Transverse colon (tissue), 4 donors: ENCODE results near the gene CTRL. TPM values are rescaled to one million over a fixed set of nuclear protein-coding genes. Genes with fewer than 3 reads are reported as not detected.

Experiments
- DNase-seq: peaks from one replicate; pipeline ENCODE4 v3.0.0-alpha.2; 2019
- H3K27ac ChIP-seq, 4 donors: fragments of 200-600 bp; sonication (generic); 2 replicates each; pipeline ENCODE4 v1.5.1; 2016 to 2018; ENCODE audit warnings: inconsistent platforms in 4 of 4
- H3K27me3 ChIP-seq: fragments of 200-600 bp; sonication (generic); 2 replicates; pipeline ENCODE4 v1.5.1; 2017; ENCODE audit warnings: inconsistent platforms
- H3K36me3 ChIP-seq, 4 donors: fragments of 200-600 bp; sonication (generic); 2 replicates each; pipeline ENCODE4 v1.5.1; 2017 to 2019; ENCODE audit warnings: inconsistent platforms in 4 of 4
- H3K4me1 ChIP-seq, 4 donors: fragments of 200-600 bp; sonication (generic); 2 replicates each; pipeline ENCODE4 v1.5.1; 2017 to 2020; ENCODE audit warnings: inconsistent platforms in 4 of 4
- H3K4me3 ChIP-seq, 4 donors: fragments of 200-600 bp; sonication (generic); 1 replicate in 1 of 4; 2 replicates in 3 of 4; pipeline versions ENCODE4 v1.5.1 to v1.6.1; 2017 to 2019; ENCODE audit warnings: inconsistent platforms in 4 of 4
- H3K9me3 ChIP-seq, 2 donors: fragments of 200-600 bp; sonication (generic); 2 replicates each; pipeline ENCODE4 v1.5.1; 2017 to 2019; ENCODE audit warnings: inconsistent platforms in 2 of 2
- CTCF ChIP-seq, 5 experiments: fragments of 200-600 bp in 3 of 5; fragments of 450-650 bp in 2 of 5; sonication (generic) in 3 of 5; IDR thresholded peaks; 1 replicate in 2 of 5; 2 replicates in 3 of 5; pipeline ENCODE4 v1.5.1; 2016 to 2017; ENCODE audit warnings: antibody characterized with exemption in 5 of 5, inconsistent platforms in 3 of 5, mild to moderate bottlenecking in 2 of 5, moderate library complexity in 1 of 5
- EP300 ChIP-seq: sonication (generic); formaldehyde crosslinking; IDR thresholded peaks from one replicate; pipeline ENCODE4 v1.6.1; 2017; ENCODE audit warnings: antibody characterized with exemption, low read depth
- POLR2A ChIP-seq: fragments of 450-650 bp; IDR thresholded peaks from one replicate; pipeline ENCODE4 v1.6.1; 2016; ENCODE audit warnings: antibody characterized with exemption, mild to moderate bottlenecking, moderate library complexity
- POLR2AphosphoS5 ChIP-seq, 3 donors: sonication (generic); formaldehyde crosslinking; IDR thresholded peaks; one replicate each; pipeline ENCODE4 v1.6.1; 2016; ENCODE audit warnings: antibody characterized with exemption in 3 of 3
- WGBS, 2 donors: methylation state at CpG; one replicate each; pipeline ENCODE4 v1.1.5; 2018; ENCODE audit warnings: low coverage in 1 of 2; 5-methylcytosine and 5-hydroxymethylcytosine counted together
- in situ Hi-C, 4 donors: fragments of 200-750 bp; cut with MboI; loops; one replicate each; pipeline versions ENCODE4 v1.15.0 to v1.15.1; 2017; ENCODE audit warnings: low sequenced_read_pairs in 3 of 4, low pct_ligation_motif_present in 1 of 4, low pct_unique_long_range_greater_than_20kb in 1 of 4
- intact Hi-C: fragments of 100-400 bp; cut with DNase I; formaldehyde crosslinking; loops from one replicate; pipeline ENCODE4 v1.15.1; 2023; ENCODE audit warnings: low total_unique reads
- total RNA-seq, 4 donors: library from RNA; depleted of rRNA; stranded (reverse); fragments of >200 nt; gene quantifications; one replicate each; pipeline ENCODE4 v1.1.0, GENCODE V29; 2016

Gene CTRL
- total RNA-seq, 4 donors from 2014 or later, result 1.6 to 2.1 (median 1.6) TPM; not detected in 1

DNA sequence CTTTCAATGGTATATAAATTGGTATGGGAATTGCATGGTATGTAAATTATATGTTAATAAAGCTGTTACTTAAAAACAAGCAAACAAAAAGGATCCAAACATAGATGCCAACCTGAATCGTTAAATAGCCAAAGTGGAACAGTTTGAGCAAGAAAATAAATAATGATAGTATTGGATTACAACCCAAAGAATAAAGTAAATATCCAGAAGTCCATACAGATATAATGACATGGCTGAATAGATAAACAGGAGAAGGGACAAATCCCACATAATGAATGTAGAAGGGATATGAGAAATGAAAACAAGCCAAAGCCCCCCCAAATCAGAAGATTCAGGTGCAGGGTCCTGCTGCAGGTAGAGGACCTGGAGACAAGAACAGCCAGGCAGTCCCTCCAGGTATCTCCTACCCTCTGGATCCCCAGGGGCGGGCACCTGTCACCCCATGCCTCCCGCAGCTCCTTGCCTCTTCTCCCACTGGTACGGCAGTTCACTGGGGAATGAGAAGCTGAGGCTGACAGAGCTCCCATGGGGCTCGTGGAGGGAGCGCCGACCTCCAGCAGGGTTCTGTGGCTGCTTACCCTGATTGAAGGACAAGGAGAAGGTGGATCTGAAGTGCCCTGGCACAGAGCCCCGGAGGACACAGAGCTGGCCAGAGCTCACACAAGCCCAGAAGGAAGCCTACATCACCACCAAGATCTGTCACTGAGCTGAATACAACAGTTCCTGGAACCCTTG lies 22.1 kb upstream of the CTRL start:
- intact Hi-C loops, result no loop called here
- Histone ChIP-seq H3K9me3 (no peaks in the 10 kb centered on the region), H3K27me3 (no peaks in the 10 kb centered on the region), H3K36me3 (no peaks in the 10 kb centered on the region), H3K4me3 (no peak overlapping the region), H3K27ac (no peak overlapping the region), H3K4me1 (peaks cover 0 to 8% (median under 1%) of the 10 kb centered on the region in 4 donors)
- DNase-seq, result no peak
- in situ Hi-C loops, result no loop called here
- WGBS, 2 donors, result 82 to 83% methylated on average over 2 to 8 of the region's 8 CpGs
- no peak for TF ChIP-seq POLR2A
- TF ChIP-seq EP300, result no peak
- TF ChIP-seq CTCF (IDR thresholded peaks at IDR 0.05), result no peak
- no peak for TF ChIP-seq POLR2AphosphoS5 (IDR thresholded peaks at IDR 0.05)

- Histone ChIP-seq H3K27ac (peak overlapping the region in 3 of 4 donors; percentile 1 to 51 (median 5)), H3K4me3 (no peak overlapping the region), H3K9me3 (no peaks in the 10 kb centered on the region), H3K36me3 (no peaks in the 10 kb centered on the region), H3K27me3 (no peaks in the 10 kb centered on the region), H3K4me1 (peaks cover 0 to 8% (median 0%) of the 10 kb centered on the region in 4 donors)
- intact Hi-C loops, result no loop called here
- 68% methylated on average over 8 of the region's 12 CpGs; no CpG with 5 or more reads in 1 of the 2 donors for WGBS, 2 donors
- TF ChIP-seq CTCF (IDR thresholded peaks at IDR 0.05), result no peak
- TF ChIP-seq POLR2A, result no peak
- TF ChIP-seq POLR2AphosphoS5 (IDR thresholded peaks at IDR 0.05), result peak in 1 of 3 donors; percentile 8
- no peak for TF ChIP-seq EP300
- no peak for DNase-seq
- in situ Hi-C loops, result no loop called here
Observed at GRCh38 chr16:67951485-67951884, 19.8 kb upstream of the CTRL start.

DNA sequence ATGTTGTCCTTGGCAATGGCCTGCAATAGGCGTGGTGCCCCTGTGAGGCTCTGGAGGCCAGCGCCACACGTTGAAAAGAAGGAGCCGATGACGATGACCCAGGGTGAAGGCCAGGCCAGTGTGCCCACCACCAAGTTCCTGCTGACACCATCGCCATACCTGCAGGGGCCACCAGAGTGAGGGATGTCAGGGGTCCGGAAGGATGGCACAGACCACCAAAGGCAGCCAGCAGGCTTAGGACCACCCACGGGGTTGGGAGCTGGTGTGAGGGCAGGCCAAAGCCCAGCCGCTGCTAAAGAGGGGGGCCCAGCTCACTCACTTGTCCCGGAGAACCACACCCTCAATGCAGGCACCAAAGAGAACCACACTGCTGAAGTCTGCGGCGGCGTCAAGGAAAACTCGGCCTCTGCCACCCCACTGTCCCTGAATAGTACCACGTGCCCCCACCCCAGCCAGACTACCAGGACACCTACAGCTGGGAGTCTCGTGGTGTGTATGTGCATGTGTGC lies 18.7 kb upstream of the CTRL start:
- intact Hi-C loops, result no loop called here
- Histone ChIP-seq H3K9me3 (no peaks in the 10 kb centered on the region), H3K27me3 (no peaks in the 10 kb centered on the region), H3K27ac (no peak overlapping the region), H3K4me1 (peaks cover 0 to 8% (median 0%) of the 10 kb centered on the region in 4 donors), H3K4me3 (no peak overlapping the region), H3K36me3 (no peaks in the 10 kb centered on the region)
- TF ChIP-seq CTCF (IDR thresholded peaks at IDR 0.05) (no peak), POLR2A (no peak), EP300 (no peak), POLR2AphosphoS5 (IDR thresholded peaks at IDR 0.05) (no peak)
- DNase-seq, result no peak
- WGBS, 2 donors, result 63% methylated on average over 7 of the region's 16 CpGs; no CpG with 5 or more reads in 1 of the 2 donors
- in situ Hi-C loops, result no loop called here

DNA sequence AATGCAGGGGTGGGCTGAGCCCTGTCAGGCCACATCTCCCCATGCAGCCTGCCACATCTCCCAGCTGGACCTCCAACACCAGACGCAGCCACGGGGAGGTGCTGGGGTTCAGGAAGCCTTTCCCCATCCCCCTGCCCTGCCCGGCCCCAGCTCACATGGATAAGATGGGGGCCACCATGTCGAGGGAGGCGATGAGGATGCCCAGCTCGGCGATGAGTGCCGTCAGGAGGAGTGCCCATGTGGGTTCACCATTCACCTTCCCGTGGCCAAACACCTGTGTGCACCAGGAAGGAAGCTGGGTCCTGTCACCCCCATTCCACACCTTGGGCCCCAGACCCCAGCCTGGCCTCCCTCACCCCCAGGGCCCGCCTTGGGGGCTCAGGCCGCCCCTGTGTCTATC lies 18.0 kb upstream of the CTRL start:
- H3K9me3 ChIP-seq, result no peaks in the 10 kb centered on the region
- no peak overlapping the region for H3K27ac ChIP-seq
- H3K4me3 ChIP-seq, result no peak overlapping the region
- WGBS, 2 donors, result 90% methylated on average over 11 of the region's 11 CpGs; no CpG with 5 or more reads in 1 of the 2 donors
- TF ChIP-seq EP300 (no peak), POLR2A (no peak)
- H3K36me3 ChIP-seq, result no peaks in the 10 kb centered on the region
- no peak for DNase-seq
- H3K4me1 ChIP-seq, result peaks cover 1 to 13% (median 3%) of the 10 kb centered on the region in 4 donors
- no peaks in the 10 kb centered on the region for H3K27me3 ChIP-seq
- in situ Hi-C loops (no loop called here), intact Hi-C loops (no loop called here)
